Ascending aorta (tissue), 2 donors: ENCODE data around the gene LCE2B. TPM values are rescaled to one million over a fixed set of nuclear protein-coding genes. Genes with fewer than 3 reads are reported as not detected.
A peak's percentile ranks its signal among the peaks of the same experiment; 100 is the strongest.
"Not testable (repeated sequence)": the region's sequence is repeated elsewhere in the genome, so short reads cannot be mapped to it uniquely, and the experiment has no call there.

Experiments used
- DNase-seq, 2 donors: peaks; one replicate each; pipeline ENCODE4 v3.0.0-alpha.2; 2019; ENCODE audit warnings: low spot score in 2 of 2
- H3K27ac ChIP-seq, 2 donors: fragments of 200-600 bp; sonication (generic); one replicate each; pipeline ENCODE4 v1.5.1; 2016 to 2017; ENCODE audit warnings: mild to moderate bottlenecking in 1 of 2
- H3K27me3 ChIP-seq: fragments of 200-600 bp; sonication (generic); one replicate; pipeline ENCODE4 v1.5.1; 2017
- H3K36me3 ChIP-seq, 2 donors: fragments of 200-600 bp; sonication (generic); one replicate each; pipeline ENCODE4 v1.5.1; 2016
- H3K4me1 ChIP-seq, 2 donors: fragments of 200-600 bp; sonication (generic); one replicate each; pipeline ENCODE4 v1.5.1; 2016 to 2017; ENCODE audit warnings: mild to moderate bottlenecking in 1 of 2
- H3K4me3 ChIP-seq, 2 donors: fragments of 200-600 bp; sonication (generic); one replicate each; pipeline ENCODE4 v1.5.1; 2016 to 2017; ENCODE audit warnings: mild to moderate bottlenecking in 1 of 2
- H3K9me3 ChIP-seq, 2 donors: fragments of 200-600 bp; sonication (generic); one replicate each; pipeline ENCODE4 v1.5.1; 2016
- CTCF ChIP-seq, 3 experiments: fragments of 200-600 bp in 2 of 3; fragments of 450-650 bp in 1 of 3; sonication (generic) in 2 of 3; IDR thresholded peaks; one replicate each; pipeline ENCODE4 v1.5.1; 2016 to 2019; ENCODE audit warnings: antibody characterized with exemption in 3 of 3, mild to moderate bottlenecking in 1 of 3, moderate library complexity in 1 of 3
- intact Hi-C: fragments of 100-400 bp; cut with DNase I; formaldehyde crosslinking; loops from one replicate; pipeline ENCODE4 v1.15.1; 2023
- total RNA-seq: library from RNA; depleted of rRNA; stranded (reverse); fragments of >200 nt; gene quantifications from one replicate; pipeline ENCODE4 v1.1.0, GENCODE V29; 2016

The LCE2B gene
- not detected for total RNA-seq

- H3K4me1 ChIP-seq, H3K9me3 ChIP-seq, H3K36me3 ChIP-seq, H3K4me3 ChIP-seq, H3K27ac ChIP-seq, intact Hi-C loops, DNase-seq, H3K27me3 ChIP-seq: not testable (repeated sequence)
Measured at GRCh38 chr1:152685823-152686222, at the start of gene LCE2B. TSS of gene LCE2B (plus strand) at chr1:152686123. CDS start at chr1:152686844, 721 bp downstream.

- H3K4me1 ChIP-seq = no peaks in the 10 kb centered on the region
- DNase-seq = no peak
- H3K36me3 ChIP-seq = no peaks in the 10 kb centered on the region
- no peak overlapping the region for H3K27ac ChIP-seq
- no peaks in the 10 kb centered on the region for H3K27me3 ChIP-seq
- intact Hi-C loops = no loop called here
- no peak for TF ChIP-seq CTCF (IDR thresholded peaks at IDR 0.05)
- no peak overlapping the region for H3K4me3 ChIP-seq
- H3K9me3 ChIP-seq = no peaks in the 10 kb centered on the region
Measured at GRCh38 chr1:152640351-152640750, 45.6 kb upstream of the LCE2B start.

GRCh38 chr1:152643945-152644344, 42.0 kb upstream of the LCE2B start:
- H3K9me3 ChIP-seq = no peaks in the 10 kb centered on the region
- intact Hi-C loops = no loop called here
- no peak overlapping the region for H3K27ac ChIP-seq
- no peak for DNase-seq
- H3K27me3 ChIP-seq = no peaks in the 10 kb centered on the region
- no peaks in the 10 kb centered on the region for H3K4me1 ChIP-seq
- no peak for TF ChIP-seq CTCF (IDR thresholded peaks at IDR 0.05)
- H3K4me3 ChIP-seq = no peak overlapping the region
- H3K36me3 ChIP-seq = no peaks in the 10 kb centered on the region

GRCh38 chr1:152645146-152645545, 40.8 kb upstream of the LCE2B start:
- Histone ChIP-seq H3K4me1 (no peaks in the 10 kb centered on the region), H3K4me3 (no peak overlapping the region), H3K36me3 (no peaks in the 10 kb centered on the region), H3K27me3 (no peaks in the 10 kb centered on the region), H3K9me3 (no peaks in the 10 kb centered on the region), H3K27ac (no peak overlapping the region)
- TF ChIP-seq CTCF (IDR thresholded peaks at IDR 0.05) = no peak
- intact Hi-C loops = no loop called here
- no peak for DNase-seq

GRCh38 chr1:152646656-152647055, 39.3 kb upstream of the LCE2B start:
- no peak overlapping the region for H3K4me3 ChIP-seq
- no peaks in the 10 kb centered on the region for H3K36me3 ChIP-seq
- H3K9me3 ChIP-seq = no peaks in the 10 kb centered on the region
- no peak overlapping the region for H3K27ac ChIP-seq
- no peaks in the 10 kb centered on the region for H3K4me1 ChIP-seq
- no peak for DNase-seq
- TF ChIP-seq CTCF (IDR thresholded peaks at IDR 0.05) = no peak
- H3K27me3 ChIP-seq = no peaks in the 10 kb centered on the region
- intact Hi-C loops = no loop called here

GRCh38 chr1:152654110-152654509, 31.8 kb upstream of the LCE2B start:
- H3K36me3 ChIP-seq = no peaks in the 10 kb centered on the region
- peak in 2 of 3 experiments; percentile 17 to 44 for TF ChIP-seq CTCF (IDR thresholded peaks at IDR 0.05)
- no peak overlapping the region for H3K27ac ChIP-seq
- H3K27me3 ChIP-seq = no peaks in the 10 kb centered on the region
- no peaks in the 10 kb centered on the region for H3K4me1 ChIP-seq
- intact Hi-C loops = no loop called here
- no peaks in the 10 kb centered on the region for H3K9me3 ChIP-seq
- no peak overlapping the region for H3K4me3 ChIP-seq
- DNase-seq = no peak
